Thyroid gland (tissue), 4 donors: ENCODE measurements around the gene EDAR. TPM values are rescaled to one million over a fixed set of nuclear protein-coding genes. Genes with fewer than 3 reads are reported as not detected.

Experiments used
- DNase-seq, 2 donors: peaks; one replicate each; pipeline ENCODE4 v3.0.0-alpha.2; 2019
- H3K27ac ChIP-seq, 3 donors: fragments of 200-600 bp; sonication (generic); 1 replicate in 2 of 3; 2 replicates in 1 of 3; pipeline ENCODE4 v1.5.1; 2016 to 2019; ENCODE audit warnings: mild to moderate bottlenecking in 1 of 3, moderate library complexity in 1 of 3
- H3K27me3 ChIP-seq: fragments of 200-600 bp; sonication (generic); one replicate; pipeline ENCODE4 v1.5.1; 2019
- H3K36me3 ChIP-seq, 2 donors: fragments of 200-600 bp; sonication (generic); one replicate each; pipeline ENCODE4 v1.5.1; 2016 to 2019
- H3K4me1 ChIP-seq, 2 donors: fragments of 200-600 bp; sonication (generic); one replicate each; pipeline ENCODE4 v1.5.1; 2017 to 2019
- H3K4me3 ChIP-seq, 3 donors: fragments of 200-600 bp; sonication (generic); replicated peaks in 1 of 3; 1 replicate in 2 of 3; 2 replicates in 1 of 3; pipeline ENCODE4 v1.5.1; 2016; ENCODE audit warnings: mild to moderate bottlenecking in 1 of 3
- H3K9me3 ChIP-seq: fragments of 200-600 bp; sonication (generic); one replicate; pipeline ENCODE4 v1.5.1; 2017
- CTCF ChIP-seq, 6 experiments: fragments of 200-600 bp in 3 of 6; fragments of 450-650 bp in 3 of 6; sonication (generic) in 3 of 6; IDR thresholded peaks; one replicate each; pipeline ENCODE4 v1.5.1; 2016 to 2019; ENCODE audit warnings: antibody characterized with exemption in 6 of 6, mild to moderate bottlenecking in 2 of 6, inconsistent platforms in 1 of 6, moderate library complexity in 1 of 6
- POLR2A ChIP-seq, 2 donors: fragments of 450-650 bp; IDR thresholded peaks; one replicate each; pipeline ENCODE4 v1.6.1; 2017; ENCODE audit warnings: antibody characterized with exemption in 2 of 2, mild to moderate bottlenecking in 2 of 2, moderate library complexity in 1 of 2
- WGBS, 2 donors: methylation state at CpG; one replicate each; pipeline ENCODE4 v1.1.5; 2017; 5-methylcytosine and 5-hydroxymethylcytosine counted together
- intact Hi-C: fragments of 100-400 bp; cut with DNase I; formaldehyde crosslinking; loops from one replicate; pipeline ENCODE4 v1.15.1; 2023
- total RNA-seq, 4 donors: library from RNA; depleted of rRNA; stranded (reverse); fragments of >200 nt; gene quantifications; one replicate each; pipeline ENCODE4 v1.2.3, GENCODE V29; 2016

Gene EDAR
- total RNA-seq, 4 donors from 2014 or later, result not detected

GRCh38 chr2:108910541-108911396 lies 78.3 kb downstream of the EDAR start:
- intact Hi-C loops, result no loop called here

GRCh38 chr2:108910011-108910431 lies 79.0 kb downstream of the EDAR start:
- no peaks in the 10 kb centered on the region for H3K9me3 ChIP-seq
- intact Hi-C loops, result no loop called here
- no peak overlapping the region for H3K4me3 ChIP-seq
- no peaks in the 10 kb centered on the region for H3K4me1 ChIP-seq
- no peaks in the 10 kb centered on the region for H3K36me3 ChIP-seq
- H3K27ac ChIP-seq, result no peak overlapping the region
- WGBS, 2 donors, result 84 to 85% methylated on average over 7 to 12 of the region's 12 CpGs
- TF ChIP-seq CTCF (IDR thresholded peaks at IDR 0.05) (no peak), POLR2A (IDR thresholded peaks at IDR 0.05) (no peak)
- DNase-seq, result no peak
- no peaks in the 10 kb centered on the region for H3K27me3 ChIP-seq

More at GRCh38 chr2:108910541-108911396, 78.3 kb downstream of the EDAR start:
- Histone ChIP-seq H3K4me3 (no peak overlapping the region), H3K27me3 (no peaks in the 10 kb centered on the region), H3K27ac (no peak overlapping the region), H3K36me3 (no peaks in the 10 kb centered on the region), H3K4me1 (no peaks in the 10 kb centered on the region), H3K9me3 (no peaks in the 10 kb centered on the region)
- DNase-seq, result no peak
- no peak for TF ChIP-seq POLR2A (IDR thresholded peaks at IDR 0.05)
- no peak for TF ChIP-seq CTCF (IDR thresholded peaks at IDR 0.05)
- 87 to 91% methylated on average over 15 to 19 of the region's 20 CpGs for WGBS, 2 donors

DNA sequence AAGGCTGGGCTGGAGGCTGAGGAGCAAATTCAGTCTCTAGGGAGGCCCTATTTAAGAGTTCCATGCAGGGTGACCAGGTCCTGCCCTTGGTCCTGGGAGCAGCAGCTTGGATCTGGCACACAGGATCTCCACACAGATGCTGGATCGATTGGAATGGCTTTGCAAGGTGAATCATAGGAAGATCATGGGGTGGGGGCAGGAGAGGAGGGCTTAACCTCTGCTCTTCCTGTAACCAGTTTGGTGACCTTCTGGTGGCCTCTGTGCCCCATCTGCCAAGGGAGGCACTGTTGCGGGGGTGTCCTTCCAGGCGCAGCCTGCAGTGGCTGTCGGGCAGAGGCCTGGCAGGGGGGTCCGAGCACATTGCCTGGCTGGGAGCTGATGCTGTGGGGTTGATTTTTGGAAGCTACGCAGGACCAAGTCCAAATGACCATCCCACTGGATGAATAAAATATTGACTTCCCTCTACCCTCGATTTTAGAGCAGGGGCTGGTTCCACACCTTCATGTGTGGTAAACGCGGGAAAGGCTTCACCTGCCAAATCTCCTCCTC lies 79.7 kb downstream of the EDAR start:
- DNase-seq, result no peak
- intact Hi-C loops, result no loop called here
- Histone ChIP-seq H3K4me3 (no peak overlapping the region), H3K27ac (no peak overlapping the region), H3K27me3 (no peaks in the 10 kb centered on the region), H3K9me3 (no peaks in the 10 kb centered on the region), H3K36me3 (no peaks in the 10 kb centered on the region), H3K4me1 (no peaks in the 10 kb centered on the region)
- TF ChIP-seq CTCF (IDR thresholded peaks at IDR 0.05), result no peak
- no peak for TF ChIP-seq POLR2A (IDR thresholded peaks at IDR 0.05)
- WGBS, 2 donors, result 79 to 84% methylated on average over 9 of the region's 9 CpGs

- DNase-seq, result no peak
- intact Hi-C loops, result no loop called here
- no peaks in the 10 kb centered on the region for H3K9me3 ChIP-seq
- no peaks in the 10 kb centered on the region for H3K36me3 ChIP-seq
- H3K27me3 ChIP-seq, result no peaks in the 10 kb centered on the region
- TF ChIP-seq POLR2A (IDR thresholded peaks at IDR 0.05), result no peak
- no peak for TF ChIP-seq CTCF (IDR thresholded peaks at IDR 0.05)
- H3K4me3 ChIP-seq, result no peak overlapping the region
- H3K27ac ChIP-seq, result no peak overlapping the region
- no peaks in the 10 kb centered on the region for H3K4me1 ChIP-seq
- WGBS, 2 donors, result 78 to 82% methylated on average over 1 of the region's 1 CpG
Measured at GRCh38 chr2:108908713-108909070, 80.3 kb downstream of the EDAR start.
